Measurements from ENCODE around the gene FHL5.
A peak's percentile ranks its signal among the peaks of the same experiment; 100 is the strongest.
"Not testable (repeated sequence)": the region's sequence is repeated elsewhere in the genome, so short reads cannot be mapped to it uniquely, and the experiment has no call there.

The FHL5 gene

GRCh38 chr6:96562886-96563285 is at the start of gene FHL5:
FHL5 (plus strand) TSS chr6:96563128; CDS start chr6:96603614, 40,486 bp downstream.
- no peak for DNase-seq

- DNase-seq, result peak in 1 of 2 donors; percentile 5
Measured at GRCh38 chr6:96520171-96521115, 42.5 kb upstream of the FHL5 start.

GRCh38 chr6:96521306-96521643 is 41.7 kb upstream of the FHL5 start:
- DNase-seq, result no peak

- peak; percentile 92 to 95 for DNase-seq
Measured at GRCh38 chr6:96521644-96522464, 41.1 kb upstream of the FHL5 start, which contains the start of gene UFL1. UFL1 (plus strand) TSS chr6:96521806; CDS start chr6:96521874, 68 bp downstream.

- no peak for DNase-seq
Measured at GRCh38 chr6:96522465-96523009, 40.4 kb upstream of the FHL5 start.

GRCh38 chr6:96528193-96528592 is 34.7 kb upstream of the FHL5 start:
- no peak for DNase-seq

GRCh38 chr6:96532399-96532798 is 30.5 kb upstream of the FHL5 start:
- DNase-seq, result no peak

GRCh38 chr6:96537726-96538125 is 25.2 kb upstream of the FHL5 start:
- no peak for DNase-seq

- DNase-seq, result peak in 1 of 2 donors; percentile 16
Measured at GRCh38 chr6:96542702-96543101, 20.2 kb upstream of the FHL5 start.

GRCh38 chr6:96545882-96546281 is 17.0 kb upstream of the FHL5 start:
- no peak for DNase-seq

- DNase-seq, result no peak
Measured at GRCh38 chr6:96547654-96548053, 15.3 kb upstream of the FHL5 start.

GRCh38 chr6:96554558-96554957 is 8.4 kb upstream of the FHL5 start:
- no peak for DNase-seq

- DNase-seq, result not testable (repeated sequence)
Measured at GRCh38 chr6:96559740-96560139, 3.2 kb upstream of the FHL5 start.

- DNase-seq, result no peak
Measured at GRCh38 chr6:96563853-96564252, 925 bp downstream of the FHL5 start.

GRCh38 chr6:96570053-96570452 is 7.1 kb downstream of the FHL5 start:
- DNase-seq, result no peak

- DNase-seq, result no peak
Measured at GRCh38 chr6:96571551-96571950, 8.6 kb downstream of the FHL5 start.

GRCh38 chr6:96575359-96575758 is 12.4 kb downstream of the FHL5 start:
- DNase-seq, result no peak

GRCh38 chr6:96576221-96576620 is 13.3 kb downstream of the FHL5 start:
- no peak for DNase-seq

GRCh38 chr6:96582021-96582420 is 19.1 kb downstream of the FHL5 start:
- DNase-seq, result no peak

GRCh38 chr6:96582436-96582835 is 19.5 kb downstream of the FHL5 start:
- DNase-seq, result no peak

- no peak for DNase-seq
Measured at GRCh38 chr6:96604420-96604819, 41.5 kb downstream of the FHL5 start.

- no peak for DNase-seq
Measured at GRCh38 chr6:96608074-96608473, 45.1 kb downstream of the FHL5 start.

GRCh38 chr6:96610019-96610418 is 47.1 kb downstream of the FHL5 start:
- no peak for DNase-seq

All from CD4-positive, alpha-beta T cell treated with Interleukin-1 beta for 1 hour (primary cell).